Measurements from ENCODE around the gene CHRNB1.

- TF ChIP-seq CTCF (IDR thresholded peaks at IDR 0.05; ENCODE audit: control extremely low read depth in 1 of 3, insufficient read depth in 1 of 3, low read depth in 1 of 3, low read length in 3 of 3) (no peak), POLR2A (IDR thresholded peaks at IDR 0.05; ENCODE audit: control extremely low read depth in 1 of 2, low read depth in 2 of 2, low read length in 2 of 2) (no peak)
These were observed 35.2 kb downstream of the CHRNB1 start for GRCh38 chr17:7480089-7480384.
